OCI-LY7 (cell line): Measurements from ENCODE around the gene PDZRN3. TPM values are rescaled to one million over a fixed set of nuclear protein-coding genes. Genes with fewer than 3 reads are reported as not detected.

ENCODE experiments used
- BruUV-seq: library from RNA; stranded (reverse); fragments of 400-500 nt; replicated peaks from 2 replicates; lab custom pipeline; 2021; lab: Mats Ljungman, UMichigan
- CTCF ChIA-PET: fragments of 300-600 bp; sonication (Branson Sonifier 250); formaldehyde crosslinking; loops from one replicate; lab custom pipeline; 2022; ENCODE audit warnings: antibody characterized with exemption; ENCODE audit not compliant: unreplicated experiment; lab: Charles Lee
- POLR2A ChIA-PET: fragments of 300-600 bp; sonication (Branson Sonifier 250); formaldehyde crosslinking; loops from one replicate; lab custom pipeline; 2022; ENCODE audit warnings: antibody characterized with exemption; lab: Charles Lee
- DNase-seq: peaks from one replicate; pipeline ENCODE4 v3.0.0-alpha.2; 2015; ENCODE audit warnings: low spot score
- H2AFZ ChIP-seq: fragments of 200-600 bp; sonication (generic), shearing (Covaris generic); 2 replicates; pipeline ENCODE4 v1.6.1; 2014; ENCODE audit warnings: mild to moderate bottlenecking, antibody characterized with exemption, low read length, moderate library complexity
- H3K27ac ChIP-seq: fragments of 200-600 bp; sonication (generic); 2 replicates; pipeline ENCODE4 v1.5.1; 2014; ENCODE audit warnings: mixed run types, low read depth, mild to moderate bottlenecking, moderate library complexity, low read length, inconsistent platforms; ENCODE audit not compliant: poor library complexity, severe bottlenecking
- H3K36me3 ChIP-seq: fragments of 200-600 bp; sonication (generic); 2 replicates; pipeline ENCODE4 v1.6.1; 2014; ENCODE audit warnings: mild to moderate bottlenecking, antibody characterized with exemption, low read length, moderate library complexity, mixed read lengths; ENCODE audit not compliant: insufficient read depth
- H3K4me1 ChIP-seq: fragments of 200-600 bp; sonication (generic); 2 replicates; pipeline ENCODE4 v1.5.1; 2014; ENCODE audit warnings: mild to moderate bottlenecking, low read length; ENCODE audit not compliant: insufficient read depth, poor library complexity, severe bottlenecking
- H3K4me2 ChIP-seq: fragments of 200-600 bp; sonication (generic); 2 replicates; pipeline ENCODE4 v1.6.1; 2014; ENCODE audit warnings: mild to moderate bottlenecking, low read length
- H3K4me3 ChIP-seq: fragments of 200-600 bp; sonication (generic); 2 replicates; pipeline ENCODE4 v1.5.1; 2014; ENCODE audit warnings: mild to moderate bottlenecking, low read depth, low read length; ENCODE audit not compliant: poor library complexity, severe bottlenecking
- H3K79me2 ChIP-seq: fragments of 200-600 bp; sonication (generic); 2 replicates; pipeline ENCODE4 v1.6.1; 2016; ENCODE audit warnings: low read depth, mild to moderate bottlenecking, low read length, moderate library complexity, mixed read lengths; ENCODE audit not compliant: insufficient read depth
- H3K9me2 ChIP-seq: fragments of 200-600 bp; sonication (generic); 2 replicates; pipeline ENCODE4 v1.6.1; 2016; ENCODE audit warnings: mild to moderate bottlenecking, low read length, mixed read lengths; ENCODE audit not compliant: insufficient read depth
- H3K9me3 ChIP-seq: fragments of 200-600 bp; sonication (generic); 2 replicates; pipeline ENCODE4 v1.6.1; 2014; ENCODE audit warnings: mild to moderate bottlenecking, mixed run types, low read length, mixed read lengths
- H4K20me1 ChIP-seq: fragments of 200-600 bp; sonication (generic); 2 replicates; pipeline ENCODE4 v1.6.1; 2014; ENCODE audit warnings: mild to moderate bottlenecking, antibody characterized with exemption, low read length, moderate library complexity, mixed read lengths; ENCODE audit not compliant: insufficient read depth
- EZH2phosphoT487 ChIP-seq: fragments of 200-600 bp; sonication (generic); IDR thresholded peaks from 2 replicates; pipeline ENCODE4 v1.6.1; 2018; ENCODE audit warnings: low read depth, borderline replicate concordance, mild to moderate bottlenecking, mixed run types, antibody characterized with exemption, low read length, moderate library complexity, mixed read lengths
- intact Hi-C: fragments of 100-400 bp; cut with micrococcal nuclease; formaldehyde crosslinking; loops from one replicate; pipeline ENCODE4 v1.10.0; 2022; ENCODE audit not compliant: unreplicated experiment
- total RNA-seq, 2 experiments: library from RNA; depleted of rRNA in 1 of 2; stranded (reverse); fragments of >200 nt in 1 of 2; shearing (Covaris generic) in 1 of 2; gene quantifications; 2 replicates each; pipeline ENCODE4 v1.2.3, GENCODE V29; 2014 to 2022
- TF ChIP-seq, protein P1 (sequence below): fragments of 200-600 bp; sonication (generic); conservative IDR thresholded peaks from 2 replicates; pipeline ENCODE4 v1.5.1; 2014; ENCODE audit warnings: mild to moderate bottlenecking, antibody characterized with exemption, low read length, moderate library complexity, mixed read lengths

Gene PDZRN3
- total RNA-seq, 2 experiments from 2014 or later, result 0.95 TPM; not detected in 1

GRCh38 chr3:73473181-73473897, 151.4 kb downstream of the PDZRN3 start:
- intact Hi-C loops, result no loop called here
- Histone ChIP-seq H3K4me2 (no peak overlapping the region), H3K9me3 (no peaks in the 10 kb centered on the region), H3K9me2 (no peaks in the 10 kb centered on the region), H3K79me2 (no peaks in the 10 kb centered on the region), H3K27ac (no peak overlapping the region), H2AFZ (no peak overlapping the region), H4K20me1 (no peaks in the 10 kb centered on the region), H3K4me3 (no peak overlapping the region), H3K36me3 (no peaks in the 10 kb centered on the region), H3K4me1 (peaks cover 5% of the 10 kb centered on the region)
- POLR2A ChIA-PET, result interaction anchor here (1.3 kb wide), 1 partner anchor 8 kb away, joined by 4 read pairs; no protein-coding TSS in a partner anchor
- no peak for TF ChIP-seq EZH2phosphoT487
- TF ChIP-seq, protein P1, sequence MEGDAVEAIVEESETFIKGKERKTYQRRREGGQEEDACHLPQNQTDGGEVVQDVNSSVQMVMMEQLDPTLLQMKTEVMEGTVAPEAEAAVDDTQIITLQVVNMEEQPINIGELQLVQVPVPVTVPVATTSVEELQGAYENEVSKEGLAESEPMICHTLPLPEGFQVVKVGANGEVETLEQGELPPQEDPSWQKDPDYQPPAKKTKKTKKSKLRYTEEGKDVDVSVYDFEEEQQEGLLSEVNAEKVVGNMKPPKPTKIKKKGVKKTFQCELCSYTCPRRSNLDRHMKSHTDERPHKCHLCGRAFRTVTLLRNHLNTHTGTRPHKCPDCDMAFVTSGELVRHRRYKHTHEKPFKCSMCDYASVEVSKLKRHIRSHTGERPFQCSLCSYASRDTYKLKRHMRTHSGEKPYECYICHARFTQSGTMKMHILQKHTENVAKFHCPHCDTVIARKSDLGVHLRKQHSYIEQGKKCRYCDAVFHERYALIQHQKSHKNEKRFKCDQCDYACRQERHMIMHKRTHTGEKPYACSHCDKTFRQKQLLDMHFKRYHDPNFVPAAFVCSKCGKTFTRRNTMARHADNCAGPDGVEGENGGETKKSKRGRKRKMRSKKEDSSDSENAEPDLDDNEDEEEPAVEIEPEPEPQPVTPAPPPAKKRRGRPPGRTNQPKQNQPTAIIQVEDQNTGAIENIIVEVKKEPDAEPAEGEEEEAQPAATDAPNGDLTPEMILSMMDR, result no peak
- no peak for DNase-seq
- CTCF ChIA-PET, result no interaction called here
- no TSS peak for BruUV-seq

GRCh38 chr3:73471986-73472787, 152.6 kb downstream of the PDZRN3 start:
- H2AFZ ChIP-seq, result no peak overlapping the region
- no peaks in the 10 kb centered on the region for H3K79me2 ChIP-seq
- no peaks in the 10 kb centered on the region for H4K20me1 ChIP-seq
- peaks cover 5% of the 10 kb centered on the region for H3K4me1 ChIP-seq
- no peak overlapping the region for H3K4me3 ChIP-seq
- H3K9me2 ChIP-seq, result no peaks in the 10 kb centered on the region
- CTCF ChIA-PET, result no interaction called here
- BruUV-seq, result no TSS peak
- no peaks in the 10 kb centered on the region for H3K36me3 ChIP-seq
- intact Hi-C loops, result no loop called here
- TF ChIP-seq EZH2phosphoT487, result no peak
- TF ChIP-seq, protein P1, result no peak
- no peaks in the 10 kb centered on the region for H3K9me3 ChIP-seq
- H3K27ac ChIP-seq, result no peak overlapping the region
- no peak overlapping the region for H3K4me2 ChIP-seq
- POLR2A ChIA-PET, result interaction anchor here (0.6 to 1.1 kb wide), 4 partner anchors 10 to 59 kb away, joined by 3 to 5 read pairs (median 4); no protein-coding TSS in a partner anchor
- DNase-seq, result no peak
